Epithelial cell of proximal tubule (primary cell): ENCODE data around the gene EMD. TPM values are rescaled to one million over a fixed set of nuclear protein-coding genes. Genes with fewer than 3 reads are reported as not detected.

Experiments
- DNase-seq: peaks from one replicate; pipeline ENCODE4 v3.0.0-alpha.2; 2011; ENCODE audit warnings: low read depth
- H3K4me3 ChIP-seq: 2 replicates; pipeline ENCODE4 v1.5.1; 2011; ENCODE audit warnings: low read depth, mild to moderate bottlenecking, low read length
- total RNA-seq: library from RNA; depleted of rRNA; stranded (reverse); fragments of >200 nt; gene quantifications from 2 replicates; pipeline ENCODE4 v1.2.3, GENCODE V29; 2015
- TF ChIP-seq, protein P1 (sequence below): conservative IDR thresholded peaks from 2 replicates; pipeline ENCODE4 v1.5.1; 2012; ENCODE audit warnings: low read depth, mild to moderate bottlenecking, low read length

EMD gene
- total RNA-seq, 1 donor from 2014 or later, result 50.7 TPM

DNA sequence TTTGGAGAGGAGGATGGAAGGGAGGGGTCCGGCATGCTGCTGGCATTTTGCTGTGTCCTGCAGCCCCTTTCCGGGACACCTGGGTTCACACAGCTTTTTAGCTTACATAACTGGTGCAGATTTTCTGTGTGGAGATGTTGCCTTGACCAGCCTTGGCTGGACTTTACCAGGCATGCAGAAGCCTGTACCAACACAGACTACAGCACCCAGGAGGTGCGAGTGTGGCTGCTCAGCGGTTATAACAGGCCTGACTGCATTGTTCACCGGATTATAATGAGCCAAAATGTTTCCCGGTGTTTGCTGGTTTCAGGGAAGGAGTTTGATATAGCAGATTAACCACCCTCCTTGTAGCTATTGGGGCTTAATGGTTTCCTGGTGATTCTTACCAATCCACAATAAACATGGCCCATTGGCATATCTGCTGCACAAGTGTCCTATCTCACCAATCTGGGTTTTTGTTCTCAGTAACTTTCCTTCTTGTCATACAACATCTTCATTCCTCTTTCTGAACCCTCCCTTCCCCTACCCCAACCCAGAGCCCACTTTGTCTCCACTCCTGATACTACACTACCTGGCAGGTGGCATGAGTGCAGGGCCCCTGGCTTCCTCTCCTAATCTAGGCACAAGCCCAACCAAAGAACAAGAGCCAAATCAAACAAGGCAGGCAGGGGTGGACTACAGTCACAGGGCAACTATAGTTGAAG lies 23.0 kb downstream of the EMD start:
- TF ChIP-seq, protein P1, sequence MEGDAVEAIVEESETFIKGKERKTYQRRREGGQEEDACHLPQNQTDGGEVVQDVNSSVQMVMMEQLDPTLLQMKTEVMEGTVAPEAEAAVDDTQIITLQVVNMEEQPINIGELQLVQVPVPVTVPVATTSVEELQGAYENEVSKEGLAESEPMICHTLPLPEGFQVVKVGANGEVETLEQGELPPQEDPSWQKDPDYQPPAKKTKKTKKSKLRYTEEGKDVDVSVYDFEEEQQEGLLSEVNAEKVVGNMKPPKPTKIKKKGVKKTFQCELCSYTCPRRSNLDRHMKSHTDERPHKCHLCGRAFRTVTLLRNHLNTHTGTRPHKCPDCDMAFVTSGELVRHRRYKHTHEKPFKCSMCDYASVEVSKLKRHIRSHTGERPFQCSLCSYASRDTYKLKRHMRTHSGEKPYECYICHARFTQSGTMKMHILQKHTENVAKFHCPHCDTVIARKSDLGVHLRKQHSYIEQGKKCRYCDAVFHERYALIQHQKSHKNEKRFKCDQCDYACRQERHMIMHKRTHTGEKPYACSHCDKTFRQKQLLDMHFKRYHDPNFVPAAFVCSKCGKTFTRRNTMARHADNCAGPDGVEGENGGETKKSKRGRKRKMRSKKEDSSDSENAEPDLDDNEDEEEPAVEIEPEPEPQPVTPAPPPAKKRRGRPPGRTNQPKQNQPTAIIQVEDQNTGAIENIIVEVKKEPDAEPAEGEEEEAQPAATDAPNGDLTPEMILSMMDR, result no peak

GRCh38 chrX:154402622-154403127 lies 23.6 kb downstream of the EMD start:
- no peak for DNase-seq
- TF ChIP-seq, protein P1, result no peak
- H3K4me3 ChIP-seq, result no peak overlapping the region

More for the DNA sequence above, 23.0 kb downstream of the EMD start:
- no peak overlapping the region for H3K4me3 ChIP-seq
- DNase-seq, result no peak

GRCh38 chrX:154403192-154403591 lies 24.1 kb downstream of the EMD start:
- no peak for DNase-seq
- no peak overlapping the region for H3K4me3 ChIP-seq
- TF ChIP-seq, protein P1, result no peak

DNA sequence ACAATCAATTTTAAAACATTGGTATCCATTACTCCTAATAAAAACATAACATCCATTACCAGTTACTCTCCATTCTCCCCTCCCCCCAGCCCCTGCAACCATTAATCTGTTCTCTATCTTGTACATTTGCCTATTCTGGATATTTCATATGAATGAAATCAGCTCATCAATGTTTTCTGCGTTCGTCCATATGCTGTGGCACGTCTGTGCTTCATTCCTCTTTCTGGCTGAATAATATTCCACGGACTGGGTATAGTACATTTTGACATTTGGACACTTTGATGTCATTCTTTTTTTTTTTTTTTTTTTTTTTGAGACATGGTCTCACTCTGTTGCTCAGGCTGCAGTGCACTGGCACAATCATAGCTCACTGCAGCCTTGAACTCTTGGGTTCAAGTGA lies 24.8 kb downstream of the EMD start:
- no peak overlapping the region for H3K4me3 ChIP-seq
- TF ChIP-seq, protein P1, result no peak
- DNase-seq, result no peak

DNA sequence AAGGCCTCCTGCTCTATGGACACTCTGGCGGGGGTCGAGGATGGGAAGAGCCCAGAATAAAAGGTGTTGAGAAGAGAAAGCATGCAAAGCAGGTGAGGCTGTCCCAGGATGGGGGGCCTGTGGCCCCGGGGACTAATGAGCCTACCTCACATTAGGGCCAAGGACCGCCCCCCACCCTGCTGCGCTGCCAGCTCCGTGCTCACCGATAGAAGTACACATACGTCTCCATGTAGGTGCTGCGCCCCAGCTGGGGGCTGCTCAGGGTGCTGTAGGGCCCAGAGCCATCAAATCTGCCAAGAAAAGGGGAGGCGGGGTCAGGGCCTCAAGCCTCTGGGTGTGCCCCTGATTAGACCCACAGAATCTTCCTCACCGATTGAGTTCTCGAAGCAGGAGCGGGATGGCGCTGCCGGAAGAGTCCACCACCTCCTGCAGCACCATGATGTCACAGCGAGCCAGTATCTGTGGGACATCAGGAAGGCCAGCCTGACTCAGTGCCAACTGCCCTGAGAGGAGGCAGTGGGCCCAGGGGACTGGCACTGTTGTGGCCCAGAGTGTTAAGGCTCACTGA lies 25.6 kb downstream of the EMD start:
- no peak for DNase-seq
- TF ChIP-seq, protein P1, result no peak
- no peak overlapping the region for H3K4me3 ChIP-seq

GRCh38 chrX:154408659-154409221 lies 29.6 kb downstream of the EMD start:
- DNase-seq, result no peak
- TF ChIP-seq, protein P1, result no peak

More at GRCh38 chrX:154408659-154409221, 29.6 kb downstream of the EMD start:
- H3K4me3 ChIP-seq, result peak overlapping the region; percentile 45
